GM12892 (cell line): ENCODE data around the gene PSAP.

ENCODE experiments used
- DNase-seq: peaks from one replicate; pipeline ENCODE4 v3.0.0; 2011; ENCODE audit not compliant: insufficient read length
- FAIRE-seq: peaks from 2 replicates; lab custom pipeline; 2011; peaks lifted over from hg19 to GRCh38; lab: Jason Lieb, UNC
- POLR2A ChIP-seq: IDR thresholded peaks from 2 replicates; pipeline ENCODE4 v1.6.1; 2011; ENCODE audit warnings: low read depth, low read length, control low read depth
- POLR2AphosphoS5 ChIP-seq: IDR thresholded peaks from 2 replicates; pipeline ENCODE4 v1.6.1; 2011; ENCODE audit warnings: low read depth, low read length, control low read depth
- TAF1 ChIP-seq: IDR thresholded peaks from 2 replicates; pipeline ENCODE4 v1.6.1; 2011; ENCODE audit warnings: low read depth, mild to moderate bottlenecking, control low read depth, low read length, borderline replicate concordance

Gene PSAP

DNA sequence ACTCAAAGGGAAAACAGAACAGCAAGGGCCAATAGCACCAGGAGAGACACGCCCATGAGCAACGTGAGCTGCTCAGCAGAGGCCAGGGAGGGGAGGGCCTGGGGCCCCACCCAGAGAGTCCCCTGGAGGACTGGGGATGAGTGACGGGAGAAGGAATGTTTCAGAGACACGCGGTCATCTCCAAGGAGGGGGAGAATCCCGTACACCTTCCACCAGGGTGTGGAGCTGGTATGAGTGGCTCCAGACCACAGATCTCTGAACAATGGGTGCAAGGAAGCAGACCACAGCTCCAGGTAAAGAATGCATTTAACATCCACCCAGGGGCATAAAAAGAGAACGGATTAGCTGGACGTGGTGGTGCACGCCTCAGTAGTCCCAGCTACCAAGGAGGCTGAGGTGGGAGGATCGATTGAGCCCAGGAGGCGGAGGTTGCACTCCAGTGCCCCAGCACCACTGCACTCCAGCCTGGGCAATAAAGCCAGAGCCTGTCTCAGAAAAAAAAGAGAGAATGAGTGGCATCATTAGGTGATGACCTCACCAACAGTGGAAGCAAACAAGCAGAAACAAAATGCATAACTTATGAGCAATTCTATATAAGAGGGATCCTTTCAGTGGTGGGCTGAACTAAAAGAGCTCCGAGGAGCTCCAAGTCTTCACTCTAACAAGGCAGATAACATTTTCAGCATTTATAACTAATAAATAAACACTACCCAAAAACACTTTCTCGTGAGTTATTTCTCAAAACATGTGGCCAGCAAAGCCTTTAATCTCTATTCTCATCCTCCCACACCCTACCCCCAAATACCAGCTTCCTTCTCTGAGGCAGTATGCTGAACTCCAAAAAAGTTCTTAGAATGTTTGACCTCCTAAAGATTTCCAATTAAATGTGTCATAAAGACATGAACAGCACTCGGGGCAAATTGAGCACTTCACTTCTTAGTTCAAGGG lies 12.5 kb downstream of the PSAP start:
- DNase-seq (no peak), FAIRE-seq (no peak)
- TF ChIP-seq POLR2A (no peak), POLR2AphosphoS5 (no peak), TAF1 (no peak)

DNA sequence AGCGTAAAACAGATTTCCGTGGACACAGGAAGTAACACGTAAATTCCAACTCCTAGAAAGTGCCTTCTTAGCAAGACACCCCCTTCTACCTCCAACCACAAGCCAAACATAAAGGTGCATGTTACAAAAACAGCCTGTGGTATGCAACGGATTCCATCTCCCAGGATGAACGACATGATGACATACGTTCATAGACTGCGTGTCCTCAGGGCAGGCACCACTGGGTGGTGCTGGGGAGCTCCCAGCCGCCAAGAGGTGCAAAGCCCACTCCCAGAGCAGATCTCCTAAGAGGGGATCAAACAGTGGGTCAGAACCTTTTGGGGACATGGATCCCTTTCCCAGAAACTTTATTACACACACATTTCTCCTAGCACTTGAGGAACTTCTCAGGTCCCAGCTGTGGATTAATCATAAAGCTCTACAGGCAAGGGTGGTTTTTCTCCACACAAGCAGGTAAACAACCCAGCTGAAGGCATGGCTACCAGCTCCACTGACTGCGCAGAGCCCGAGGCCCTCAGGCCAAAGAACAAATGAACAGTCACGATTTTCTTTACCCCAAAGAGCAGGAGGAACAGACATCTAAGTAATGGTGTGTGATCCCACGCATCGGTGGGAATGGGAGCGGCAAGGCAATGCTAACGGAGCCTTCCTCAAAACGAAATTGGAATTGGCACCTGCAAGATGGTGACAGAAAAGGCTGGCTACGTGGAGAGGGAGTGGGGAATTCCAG lies 13.8 kb downstream of the PSAP start:
- no peak for TF ChIP-seq POLR2AphosphoS5
- no peak for TF ChIP-seq TAF1
- no peak for TF ChIP-seq POLR2A
- no peak for DNase-seq
- FAIRE-seq = peak; percentile 42

DNA sequence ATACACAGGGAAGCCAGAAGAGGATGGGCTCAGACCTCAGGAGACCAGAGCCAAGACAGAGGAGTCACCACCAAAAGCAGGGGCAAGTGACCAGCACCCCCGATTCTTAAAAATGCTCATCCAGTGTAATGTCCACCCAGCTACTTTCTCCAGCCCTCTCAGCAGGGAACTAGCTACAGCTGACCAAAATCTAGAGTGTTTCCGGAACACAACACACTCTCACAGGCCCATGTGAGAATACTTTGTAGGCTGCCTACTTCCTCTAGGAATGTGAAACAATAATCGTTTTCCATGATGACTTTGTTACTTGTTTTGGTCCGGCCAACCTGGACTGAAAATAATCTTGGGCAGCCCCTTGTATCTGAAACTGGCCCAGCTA lies 14.5 kb downstream of the PSAP start:
- DNase-seq (no peak), FAIRE-seq (no peak)
- no peak for TF ChIP-seq POLR2AphosphoS5

DNA sequence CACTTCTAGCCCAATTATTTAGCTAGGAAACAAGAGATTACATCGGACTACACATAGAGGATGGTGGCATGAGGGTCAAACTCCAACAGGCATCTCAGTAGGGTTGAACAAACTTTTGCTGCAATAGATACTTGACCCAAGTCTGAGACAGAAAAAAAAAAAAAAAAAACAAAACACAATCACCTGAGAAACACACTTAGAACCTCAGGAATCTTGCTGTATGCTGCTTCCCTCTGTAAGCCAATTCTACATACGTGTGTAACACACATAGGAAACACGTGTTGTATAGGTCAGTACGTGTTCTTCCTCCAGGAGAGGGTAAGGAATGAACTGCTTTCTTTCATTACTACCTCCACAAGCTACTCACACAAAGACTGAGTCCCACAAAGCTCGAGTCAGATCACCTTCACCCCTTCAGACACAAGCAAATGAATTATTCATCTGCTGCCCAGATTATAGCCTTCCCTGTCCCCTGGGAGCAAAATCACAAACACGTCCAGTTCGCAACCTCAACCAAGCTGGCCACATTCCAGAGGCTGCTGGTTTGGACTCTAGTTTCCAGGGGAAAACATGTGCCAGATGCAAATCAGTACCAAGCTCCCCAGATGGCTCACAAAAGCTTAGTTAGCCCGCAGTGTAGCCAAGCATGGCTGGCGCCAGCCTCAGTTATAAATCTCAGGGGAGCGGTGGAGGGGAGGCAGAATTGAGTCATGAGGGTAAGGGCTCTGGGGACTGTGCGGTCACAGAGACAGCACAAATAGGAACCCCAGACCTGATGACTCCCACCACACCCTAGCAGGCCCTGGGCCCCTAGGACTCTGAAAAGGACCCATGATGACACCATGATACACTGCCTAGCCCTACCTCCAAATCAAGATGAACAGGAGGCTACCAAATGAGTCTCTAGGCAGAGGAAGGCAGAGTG lies 15.1 kb downstream of the PSAP start:
- FAIRE-seq (peak; percentile 96), DNase-seq (peak; percentile 86)
- TF ChIP-seq POLR2AphosphoS5 = peak; percentile 68; the same call in 1 of the 2 replicates
- no peak for TF ChIP-seq POLR2A
- peak; percentile 18; the same call in 1 of the 2 replicates for TF ChIP-seq TAF1

DNA sequence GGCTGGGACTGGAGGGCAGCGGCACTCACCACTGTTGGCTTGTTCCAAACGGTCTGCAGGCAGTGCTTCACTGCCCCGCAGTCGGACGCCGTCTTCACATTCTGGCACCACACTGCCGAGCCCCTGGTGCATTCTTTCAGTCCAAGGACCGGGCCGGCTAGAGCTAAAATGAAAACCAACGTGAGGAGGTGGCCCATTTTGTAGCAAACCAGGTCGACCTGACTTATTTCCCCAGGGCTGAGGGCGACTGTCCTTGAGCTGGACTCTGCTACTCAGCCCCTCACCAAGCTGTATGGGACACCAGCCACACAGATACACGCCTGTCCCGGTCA lies 16.7 kb downstream of the PSAP start:
- TF ChIP-seq POLR2A (no peak), TAF1 (no peak), POLR2AphosphoS5 (no peak)
- FAIRE-seq (no peak), DNase-seq (no peak)

DNA sequence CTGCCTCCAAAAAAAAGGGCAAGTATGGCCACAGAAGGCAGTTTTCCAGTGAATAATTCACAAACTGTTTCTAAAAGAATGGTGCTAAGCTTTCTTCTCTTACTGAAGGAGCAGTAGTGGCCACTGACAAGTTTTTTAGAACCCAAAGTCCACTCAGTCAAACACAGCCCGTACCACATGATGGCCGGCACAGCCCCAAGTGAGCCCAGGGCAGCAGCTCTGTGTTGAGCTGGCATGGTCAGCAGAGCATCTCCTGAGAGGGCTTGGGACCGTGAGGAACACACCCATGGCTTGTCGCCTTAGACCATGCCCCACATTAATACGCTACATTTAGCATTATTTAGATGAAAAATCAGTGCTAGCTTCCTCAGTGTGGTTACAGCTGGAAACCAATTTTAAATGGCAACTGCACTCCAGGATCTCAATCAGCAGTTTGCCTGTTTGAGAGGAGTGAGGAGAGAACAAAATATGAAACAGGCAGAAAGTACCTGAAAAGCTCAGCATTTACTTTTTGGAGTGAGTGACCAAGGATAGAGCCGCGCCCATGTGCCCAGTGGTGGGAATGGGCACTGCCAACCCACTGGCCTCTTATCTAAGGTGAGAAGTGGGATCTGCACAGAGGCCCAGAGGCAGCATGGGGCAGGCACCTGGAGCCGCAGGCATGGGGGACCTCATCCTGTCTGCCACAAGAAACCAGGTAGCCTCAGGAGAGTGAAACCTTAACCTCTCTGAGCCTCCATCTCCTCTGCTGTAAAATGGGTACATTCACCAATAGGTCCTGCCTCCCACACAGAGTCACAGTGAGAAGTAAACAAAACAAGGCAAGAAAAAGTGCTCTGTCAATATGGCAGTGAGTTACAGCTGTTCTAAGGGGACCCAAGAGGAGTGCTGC lies 17.4 kb downstream of the PSAP start:
- TF ChIP-seq POLR2AphosphoS5 (no peak), POLR2A (no peak), TAF1 (no peak)
- DNase-seq (no peak), FAIRE-seq (no peak)

DNA sequence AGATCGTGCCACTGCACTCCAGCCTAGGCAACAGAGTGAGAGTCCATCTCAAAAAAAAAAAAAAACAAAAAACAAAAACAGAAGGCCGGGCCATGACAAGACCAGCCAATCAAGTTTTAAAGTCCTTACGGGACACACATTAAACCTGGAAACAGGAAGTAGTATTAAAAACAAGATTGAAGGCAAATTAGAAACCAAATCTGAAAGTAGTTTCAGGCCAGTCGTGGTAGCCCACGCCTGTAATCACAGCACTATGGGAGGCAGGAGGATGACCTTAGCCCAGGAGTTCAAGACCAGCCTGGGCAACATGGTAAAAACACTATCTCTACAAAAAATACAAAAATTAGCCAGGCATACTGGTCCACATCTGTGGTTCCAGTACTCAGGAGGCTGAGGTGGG lies 18.1 kb downstream of the PSAP start:
- FAIRE-seq = peak; percentile 57
- TF ChIP-seq TAF1 = no peak
- no peak for TF ChIP-seq POLR2AphosphoS5
- TF ChIP-seq POLR2A = no peak
- no peak for DNase-seq

DNA sequence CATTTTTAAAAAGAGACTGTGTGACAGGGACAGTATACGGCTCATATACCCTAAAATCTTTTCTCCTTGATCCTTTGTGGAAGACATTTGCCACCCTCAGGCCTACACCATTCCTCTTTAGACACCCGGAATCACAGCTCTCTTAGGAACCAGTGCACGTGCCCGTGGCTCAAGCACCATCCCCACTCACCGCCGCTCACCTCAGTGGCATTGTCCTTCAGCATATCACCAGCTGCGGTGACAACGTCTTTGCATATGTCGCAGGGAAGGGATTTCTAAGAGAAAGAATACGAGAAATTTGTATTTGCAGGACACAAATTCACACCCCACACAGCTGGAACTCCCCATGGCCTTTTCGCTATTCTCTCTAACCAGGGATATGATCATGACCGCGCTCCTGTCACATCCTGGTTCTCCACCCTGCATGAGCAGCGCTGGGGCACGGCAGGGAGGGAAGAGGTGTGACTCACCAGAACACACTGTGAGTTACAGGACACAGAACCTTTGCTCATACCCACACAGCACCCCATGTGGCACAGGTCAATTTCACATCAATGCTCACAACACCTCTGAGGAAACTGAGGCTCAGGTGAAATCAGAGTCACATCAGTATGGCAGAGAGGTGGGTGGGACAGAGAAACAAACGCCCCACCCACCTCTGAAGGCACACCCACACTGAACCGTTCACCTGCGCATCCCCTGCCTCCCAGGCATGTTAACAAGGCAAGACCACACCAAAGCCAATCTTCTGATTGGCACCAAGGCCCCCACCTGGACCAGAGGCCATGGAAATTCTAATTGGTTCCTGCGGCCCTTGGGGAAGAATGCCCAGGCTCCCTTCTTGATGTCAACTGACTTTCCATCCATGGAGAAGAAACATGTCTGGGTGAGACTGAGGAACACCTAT lies 19.2 kb downstream of the PSAP start:
- no peak for FAIRE-seq
- no peak for DNase-seq
- TF ChIP-seq POLR2A = no peak
- TF ChIP-seq POLR2AphosphoS5 = no peak
- TF ChIP-seq TAF1 = no peak

DNA sequence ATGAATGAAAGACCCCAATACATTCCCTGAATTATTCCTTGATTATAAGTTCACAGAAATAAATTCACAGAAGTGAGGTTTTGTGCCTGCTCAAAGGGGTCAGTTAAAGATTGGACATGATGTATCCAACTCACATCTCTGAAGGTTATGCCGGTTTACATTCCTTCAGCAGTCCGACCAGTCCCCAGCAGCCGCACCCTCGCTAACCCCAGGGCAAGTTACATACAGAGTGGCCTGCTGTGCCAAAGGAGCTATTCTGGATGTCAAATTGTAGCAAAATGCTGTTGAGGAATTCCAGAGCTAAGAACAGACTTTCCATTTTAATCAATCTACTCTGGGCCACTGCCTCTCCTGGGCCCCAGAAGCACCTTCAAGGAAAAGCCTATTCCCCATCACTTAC lies 20.3 kb downstream of the PSAP start:
- TF ChIP-seq POLR2A = no peak
- no peak for FAIRE-seq
- no peak for DNase-seq

DNA sequence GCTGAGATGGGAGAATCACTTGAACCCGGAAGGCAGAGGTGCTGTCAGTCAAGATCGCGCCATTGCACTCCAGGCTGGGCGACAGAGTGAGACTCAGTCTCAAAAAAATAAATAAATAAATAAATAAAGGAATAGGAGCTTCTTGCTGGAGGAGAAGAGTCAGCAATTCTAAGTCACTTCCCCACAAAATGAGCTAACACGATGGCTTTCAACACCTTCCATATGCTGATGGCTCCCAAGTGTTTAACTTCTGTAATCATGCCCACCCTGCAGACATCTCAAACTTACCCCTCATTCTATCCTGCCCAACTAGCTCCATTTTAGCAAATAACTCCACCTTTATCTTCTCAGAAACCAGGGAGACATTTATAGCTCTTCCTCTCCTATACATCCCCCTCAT lies 21.2 kb downstream of the PSAP start:
- DNase-seq (no peak), FAIRE-seq (no peak)
- TF ChIP-seq TAF1 (no peak), POLR2AphosphoS5 (no peak), POLR2A (no peak)
